Activated naive CD4-positive, alpha-beta T cell treated with anti-CD3 and anti-CD28 coated beads, Interleukin-2, amount 50 U/mL, for 24 hours (primary cell): Measurements from ENCODE around the gene BCL7B.
"Not testable (repeated sequence)": the region's sequence is repeated elsewhere in the genome, so short reads cannot be mapped to it uniquely, and the experiment has no call there.

ENCODE experiments used
- H3K27ac Mint-ChIP-seq: one replicate; pipeline ENCODE4 v1.8.0; 2021; ENCODE audit warnings: mild to moderate bottlenecking, mixed read lengths
- H3K27me3 Mint-ChIP-seq: one replicate; pipeline ENCODE4 v1.8.0; 2021; ENCODE audit warnings: mixed read lengths
- H3K36me3 Mint-ChIP-seq: one replicate; pipeline ENCODE4 v1.8.0; 2021; ENCODE audit warnings: mixed read lengths
- H3K4me1 Mint-ChIP-seq: one replicate; pipeline ENCODE4 v1.8.0; 2021; ENCODE audit warnings: mixed read lengths
- H3K4me3 Mint-ChIP-seq: one replicate; pipeline ENCODE4 v1.8.0; 2021; ENCODE audit warnings: mild to moderate bottlenecking, mixed read lengths
- H3K9me3 Mint-ChIP-seq: one replicate; pipeline ENCODE4 v1.8.0; 2021; ENCODE audit warnings: mixed read lengths

Gene BCL7B

GRCh38 chr7:73557397-73558257 lies at the start of gene BCL7B:
TSS of gene BCL7B (minus strand) at chr7:73557690. CDS start at chr7:73557578, 112 bp downstream.
- Mint-ChIP-seq H3K4me1 (peaks cover 27% of the 10 kb centered on the region), H3K27ac (peak within 1 kb of the TSS; percentile 97), H3K9me3 (no peaks in the 10 kb centered on the region), H3K27me3 (no peaks in the 10 kb centered on the region), H3K4me3 (peak within 1 kb of the TSS; percentile 94), H3K36me3 (no peaks in the 10 kb centered on the region)

DNA sequence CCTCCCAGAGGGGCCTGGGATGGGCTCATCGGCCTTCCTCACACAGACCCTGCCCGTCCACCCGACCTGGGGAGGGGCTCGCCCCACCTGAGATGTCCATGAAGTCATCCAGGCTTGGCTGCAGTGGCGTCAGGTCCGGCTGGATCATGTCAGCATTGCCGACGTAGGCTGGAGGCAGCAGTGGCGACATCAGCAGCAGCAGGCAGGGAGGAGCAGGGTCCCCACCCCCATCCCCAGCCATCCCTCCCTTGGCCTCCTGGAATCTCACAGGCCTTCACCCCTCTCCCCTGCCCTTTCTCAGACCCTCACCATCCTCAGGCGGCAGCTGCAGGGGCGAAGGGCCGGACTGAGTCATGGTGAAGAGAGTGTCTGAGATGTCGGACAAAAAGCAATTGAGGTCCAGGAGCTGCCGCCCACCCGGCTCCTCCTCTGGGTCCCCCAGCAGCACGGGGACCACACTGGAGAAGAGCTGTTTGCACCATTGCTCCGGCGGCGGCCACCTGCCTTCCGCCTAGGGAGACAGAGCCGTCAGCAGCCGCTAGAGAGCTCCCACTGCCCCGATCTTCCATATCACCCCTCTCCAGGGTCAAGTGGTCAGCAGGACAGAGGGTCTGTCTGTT lies 48.2 kb upstream of the BCL7B start:
- Mint-ChIP-seq H3K27ac (no peak overlapping the region), H3K36me3 (no peaks in the 10 kb centered on the region), H3K27me3 (peaks cover 10% of the 10 kb centered on the region), H3K4me1 (no peaks in the 10 kb centered on the region), H3K4me3 (no peak overlapping the region), H3K9me3 (no peaks in the 10 kb centered on the region)

- H3K27ac Mint-ChIP-seq: no peak overlapping the region
- peaks cover 7% of the 10 kb centered on the region for H3K27me3 Mint-ChIP-seq
- H3K36me3 Mint-ChIP-seq: no peaks in the 10 kb centered on the region
- no peak overlapping the region for H3K4me3 Mint-ChIP-seq
- H3K9me3 Mint-ChIP-seq: no peaks in the 10 kb centered on the region
- no peaks in the 10 kb centered on the region for H3K4me1 Mint-ChIP-seq
These were observed 45.5 kb upstream of the BCL7B start for GRCh38 chr7:73602721-73603651.

DNA sequence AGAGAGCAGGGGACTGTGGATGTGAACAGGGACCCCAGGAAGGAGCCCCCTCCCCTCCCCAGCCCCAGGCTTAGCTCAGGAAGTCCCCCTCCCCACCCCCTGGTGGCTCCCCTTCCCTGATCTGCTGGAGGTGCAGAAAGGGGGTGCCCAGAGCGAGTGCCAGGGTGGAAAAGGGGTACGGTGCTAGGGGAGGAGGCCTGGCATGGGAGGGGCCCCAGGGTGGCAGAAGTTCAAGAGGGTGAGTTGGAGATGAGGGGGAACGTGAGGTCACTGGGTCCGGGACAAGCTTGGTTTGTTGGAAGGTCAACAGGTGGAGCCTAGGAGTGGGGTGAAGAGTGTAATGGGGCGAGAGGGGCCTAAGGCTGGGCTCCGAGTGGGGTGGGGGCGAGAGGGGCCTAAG lies 42.4 kb upstream of the BCL7B start:
- Mint-ChIP-seq H3K36me3 (no peaks in the 10 kb centered on the region), H3K4me1 (no peaks in the 10 kb centered on the region), H3K9me3 (no peaks in the 10 kb centered on the region), H3K27me3 (peaks cover 5% of the 10 kb centered on the region), H3K4me3 (no peak overlapping the region), H3K27ac (no peak overlapping the region)

DNA sequence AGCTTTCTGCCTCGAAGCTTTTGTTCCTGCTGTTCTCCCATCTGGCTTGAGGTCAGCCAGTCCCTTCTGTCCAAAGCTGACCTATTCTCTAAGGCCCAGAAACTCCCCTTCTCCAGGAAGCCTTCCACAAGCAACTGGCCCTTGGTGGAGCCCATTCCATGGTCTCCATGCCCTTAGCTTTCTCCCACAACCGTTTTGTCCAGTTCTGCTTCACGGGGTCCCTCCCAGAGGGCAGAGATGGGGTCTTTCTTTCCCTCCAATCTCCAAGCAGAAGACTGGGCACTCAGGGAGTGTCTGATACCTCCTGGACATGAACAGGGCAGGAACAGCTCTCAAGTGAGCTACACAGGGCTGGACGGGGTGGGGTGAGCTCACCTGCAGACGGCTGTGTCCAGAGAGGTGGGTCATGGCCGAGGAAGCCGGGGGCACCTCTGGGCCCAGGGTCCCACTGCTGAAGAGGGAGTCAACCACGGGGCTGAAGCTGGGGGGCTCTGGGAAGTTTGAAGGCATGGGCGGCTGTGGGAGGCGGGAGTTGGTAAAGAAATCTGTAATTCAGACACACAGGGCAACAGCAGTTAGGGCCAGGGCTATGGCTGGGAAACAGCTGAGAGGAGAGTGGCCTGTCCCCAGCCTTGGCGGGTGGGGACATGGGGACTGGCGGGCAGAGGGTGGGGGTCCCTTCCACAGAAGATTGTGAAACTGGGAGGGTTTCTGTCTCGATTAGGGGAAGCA lies 41.8 kb upstream of the BCL7B start:
- Mint-ChIP-seq H3K36me3 (no peaks in the 10 kb centered on the region), H3K4me1 (no peaks in the 10 kb centered on the region), H3K27me3 (peaks cover 5% of the 10 kb centered on the region)

GRCh38 chr7:73597978-73598782 lies 40.7 kb upstream of the BCL7B start:
- Mint-ChIP-seq H3K4me3 (no peak overlapping the region), H3K27me3 (peaks cover 5% of the 10 kb centered on the region), H3K27ac (no peak overlapping the region), H3K9me3 (no peaks in the 10 kb centered on the region), H3K4me1 (no peaks in the 10 kb centered on the region), H3K36me3 (no peaks in the 10 kb centered on the region)

More for the DNA sequence above, 41.8 kb upstream of the BCL7B start:
- H3K27ac Mint-ChIP-seq: no peak overlapping the region
- H3K4me3 Mint-ChIP-seq: no peak overlapping the region
- no peaks in the 10 kb centered on the region for H3K9me3 Mint-ChIP-seq

DNA sequence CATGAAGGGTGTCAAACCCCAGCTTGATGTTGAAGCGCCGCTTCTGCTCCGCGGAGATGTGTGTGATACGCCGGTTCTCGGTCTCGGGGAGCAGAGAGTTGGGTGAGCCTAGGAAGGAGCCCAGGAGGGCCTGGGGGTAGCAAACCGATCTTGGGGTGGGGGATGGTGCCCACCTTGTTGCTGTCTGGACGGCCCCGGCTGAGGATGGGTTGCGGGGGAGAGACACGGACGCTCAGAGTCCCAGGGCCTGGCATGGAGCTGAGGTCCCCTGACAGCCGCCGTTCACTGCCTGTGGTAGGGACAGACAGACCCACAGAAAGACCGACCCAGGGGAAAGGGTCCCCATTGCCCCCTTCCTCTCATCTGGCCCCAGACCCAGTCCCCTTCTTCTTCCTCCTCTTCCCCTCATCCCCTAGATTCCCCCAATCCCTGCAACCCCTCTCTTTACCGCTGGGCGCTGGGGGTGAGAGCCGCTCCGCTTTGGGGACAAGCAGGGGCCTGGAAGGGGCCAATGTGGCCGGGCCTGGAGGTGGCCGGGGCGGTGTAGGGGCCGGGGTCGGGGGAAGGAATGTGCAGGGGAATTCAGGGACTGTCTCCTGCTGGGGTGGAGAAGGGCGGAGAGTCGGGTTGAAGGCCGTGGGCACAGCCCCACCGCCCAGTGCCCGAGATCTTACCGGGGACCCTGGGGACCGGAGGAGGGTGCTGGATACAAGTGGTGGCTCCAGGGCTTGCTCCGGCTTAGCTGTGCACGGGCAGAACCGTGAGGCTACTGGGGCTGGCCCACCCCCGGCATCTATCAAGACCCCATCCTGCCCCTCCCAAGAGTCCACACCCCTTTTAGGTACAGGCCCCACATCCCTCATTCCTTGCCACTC lies 38.9 kb upstream of the BCL7B start:
- Mint-ChIP-seq H3K27me3 (peaks cover 5% of the 10 kb centered on the region), H3K4me3 (no peak overlapping the region)

DNA sequence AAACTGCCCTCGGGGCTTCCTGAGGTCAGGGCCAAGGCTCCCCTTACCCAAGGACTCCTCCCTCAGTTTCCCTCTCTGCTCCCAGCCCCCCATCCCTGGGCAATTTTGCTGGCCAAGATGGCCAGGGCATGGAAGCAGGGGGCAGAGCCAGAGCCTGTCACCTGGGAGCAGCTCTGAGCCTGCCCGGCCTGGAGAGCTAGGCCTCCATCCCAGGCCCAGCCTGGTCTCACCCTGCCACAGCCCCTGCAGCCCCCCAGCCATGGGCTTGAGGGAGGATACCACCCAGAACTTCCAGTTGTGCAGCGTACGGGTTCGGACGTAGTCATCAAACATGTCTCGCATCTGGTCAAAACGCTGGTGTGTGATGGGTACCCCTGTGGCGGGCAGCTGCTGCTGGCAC lies 37.9 kb upstream of the BCL7B start:
- Mint-ChIP-seq H3K27me3 (peaks cover 5% of the 10 kb centered on the region), H3K27ac (no peak overlapping the region), H3K4me3 (no peak overlapping the region), H3K36me3 (no peaks in the 10 kb centered on the region), H3K4me1 (no peaks in the 10 kb centered on the region), H3K9me3 (no peaks in the 10 kb centered on the region)

More for the DNA sequence above, 38.9 kb upstream of the BCL7B start:
- Mint-ChIP-seq H3K9me3 (no peaks in the 10 kb centered on the region), H3K4me1 (no peaks in the 10 kb centered on the region), H3K36me3 (no peaks in the 10 kb centered on the region), H3K27ac (no peak overlapping the region)

DNA sequence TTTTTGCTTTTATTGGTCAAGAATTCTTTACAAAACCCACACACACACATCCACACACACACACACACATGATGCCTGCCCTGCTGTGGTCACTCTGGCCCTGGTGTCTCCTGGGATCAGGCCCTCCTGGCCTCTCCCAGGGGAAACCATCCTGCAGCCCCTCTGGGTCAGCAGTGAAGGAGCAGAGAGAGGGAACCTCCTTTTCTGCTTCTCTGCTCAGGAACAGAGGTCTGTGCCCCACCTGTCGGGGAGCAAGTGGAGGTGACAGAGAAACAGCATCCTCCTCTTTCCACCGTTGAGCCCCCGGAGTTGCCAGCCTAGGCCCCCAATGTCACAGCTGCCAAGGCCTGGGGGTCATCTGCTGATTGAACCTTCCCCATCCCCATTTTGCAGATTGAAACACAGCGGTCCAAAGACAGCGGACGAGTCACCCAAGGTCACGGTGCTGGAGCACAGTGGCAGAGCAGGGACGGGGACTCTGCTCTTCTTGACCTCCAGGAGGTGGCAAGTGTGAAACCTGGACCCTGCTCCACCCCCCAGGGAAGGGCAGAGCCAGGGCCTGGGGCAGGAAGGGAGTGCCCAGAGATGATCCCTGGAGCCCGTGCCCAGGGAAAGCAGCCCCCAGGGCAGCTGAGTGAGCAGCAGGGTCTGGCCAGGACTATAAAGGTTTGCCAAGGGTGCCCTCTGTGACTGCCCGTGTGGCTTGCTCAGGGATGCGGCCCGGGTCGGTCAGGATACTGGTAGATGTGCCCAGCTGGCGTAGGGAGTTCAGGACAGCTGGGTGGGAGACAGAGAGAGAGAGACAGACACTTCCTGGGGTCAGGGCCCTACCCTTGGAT lies 35.9 kb upstream of the BCL7B start:
- peaks cover 4% of the 10 kb centered on the region for H3K27me3 Mint-ChIP-seq
- no peaks in the 10 kb centered on the region for H3K4me1 Mint-ChIP-seq
- H3K4me3 Mint-ChIP-seq: no peak overlapping the region
- no peaks in the 10 kb centered on the region for H3K9me3 Mint-ChIP-seq
- no peaks in the 10 kb centered on the region for H3K36me3 Mint-ChIP-seq
- no peak overlapping the region for H3K27ac Mint-ChIP-seq

DNA sequence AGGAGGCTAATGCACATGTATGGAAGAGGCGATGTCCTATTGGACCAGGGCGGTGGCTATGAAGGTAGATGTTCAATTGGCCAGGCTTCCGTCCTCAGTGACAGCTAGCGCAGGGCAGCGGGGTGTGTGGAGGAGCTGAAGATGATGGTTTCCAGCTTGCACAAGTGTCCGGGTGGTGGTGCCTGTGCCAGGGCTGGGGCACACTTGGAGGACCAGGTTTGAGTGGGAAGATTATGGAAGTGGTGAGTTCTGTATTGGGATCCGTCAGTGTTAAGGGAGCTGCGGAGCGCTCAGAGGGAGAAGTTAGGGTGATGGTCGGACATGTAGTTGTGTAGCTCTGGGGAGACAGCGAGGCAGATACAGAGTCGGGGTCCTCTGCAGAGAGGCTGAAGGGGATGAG lies 29.4 kb upstream of the BCL7B start:
- Mint-ChIP-seq H3K36me3 (no peaks in the 10 kb centered on the region), H3K27me3 (no peaks in the 10 kb centered on the region), H3K4me1 (peaks cover 5% of the 10 kb centered on the region), H3K27ac (peak overlapping the region; percentile 43), H3K4me3 (no peak overlapping the region), H3K9me3 (no peaks in the 10 kb centered on the region)

DNA sequence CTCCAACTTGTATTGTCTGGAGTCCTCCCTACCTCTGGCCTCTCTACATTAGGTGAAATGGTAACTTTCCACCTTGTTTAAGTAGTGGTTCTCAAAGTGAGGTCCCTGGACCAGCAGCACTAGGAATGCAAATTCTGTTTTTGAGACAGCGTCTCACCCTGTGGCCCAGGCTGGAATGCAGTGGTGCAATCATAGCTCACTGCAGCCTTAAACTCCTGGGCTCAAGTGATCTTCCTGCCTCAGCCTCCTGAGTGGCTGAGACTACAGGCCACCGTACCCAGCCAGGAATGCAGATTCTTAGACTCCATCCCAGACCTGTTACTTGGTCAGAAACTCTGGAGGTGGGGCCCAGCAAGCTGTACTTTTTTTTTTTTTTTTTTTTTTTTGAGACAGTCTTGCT lies 27.7 kb upstream of the BCL7B start:
- Mint-ChIP-seq H3K4me3 (no peak overlapping the region), H3K4me1 (peaks cover 5% of the 10 kb centered on the region), H3K36me3 (no peaks in the 10 kb centered on the region), H3K27ac (no peak overlapping the region), H3K27me3 (no peaks in the 10 kb centered on the region), H3K9me3 (no peaks in the 10 kb centered on the region)

- no peaks in the 10 kb centered on the region for H3K9me3 Mint-ChIP-seq
- H3K36me3 Mint-ChIP-seq: peaks cover 1% of the 10 kb centered on the region
- no peak overlapping the region for H3K27ac Mint-ChIP-seq
- no peaks in the 10 kb centered on the region for H3K27me3 Mint-ChIP-seq
- H3K4me1 Mint-ChIP-seq: peaks cover 16% of the 10 kb centered on the region
- no peak overlapping the region for H3K4me3 Mint-ChIP-seq
These were observed 25.2 kb upstream of the BCL7B start for GRCh38 chr7:73582664-73583202.

DNA sequence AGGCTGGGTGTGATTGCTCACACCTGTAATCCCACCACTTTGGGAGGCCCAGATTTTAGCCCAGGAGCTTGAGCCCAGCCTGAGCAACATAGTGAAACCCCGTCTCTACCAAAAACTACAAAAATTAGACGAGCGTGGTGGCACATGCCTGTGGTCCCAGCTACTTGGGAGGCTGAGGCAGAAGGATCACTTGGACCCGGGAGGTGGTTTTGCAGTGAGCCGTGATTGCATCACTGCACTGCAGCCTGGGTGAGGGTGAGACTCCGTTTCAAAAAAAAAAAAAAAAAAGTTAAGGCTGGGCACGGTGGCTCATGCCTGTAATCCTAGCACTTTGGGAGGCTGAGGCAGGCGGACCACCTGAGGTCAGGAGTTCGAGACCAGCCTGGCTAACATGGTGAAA lies 23.5 kb upstream of the BCL7B start:
- not testable (repeated sequence) for H3K27me3 Mint-ChIP-seq, H3K4me3 Mint-ChIP-seq, H3K27ac Mint-ChIP-seq, H3K36me3 Mint-ChIP-seq, H3K9me3 Mint-ChIP-seq
- H3K4me1 Mint-ChIP-seq: peaks cover 24% of the 10 kb centered on the region
